Stimulated activated CD4-positive, alpha-beta T cell treated with anti-CD3 and anti-CD28 coated beads, Interleukin-1b, Interleukin-23, amount 100 ng/mL, for 1 hour (primary cell): ENCODE measurements around the gene CKAP2L.
A peak's percentile ranks its signal among the peaks of the same experiment; 100 is the strongest.

Experiments
- DNase-seq, 2 donors: peaks; one replicate each; pipeline ENCODE4 v3.0.0-alpha.2; 2020; ENCODE audit warnings: low read depth in 2 of 2

CKAP2L gene

GRCh38 chr2:112762276-112762675, 2.1 kb downstream of the CKAP2L start:
- DNase-seq: no peak

GRCh38 chr2:112760149-112760548, 4.3 kb downstream of the CKAP2L start:
- no peak for DNase-seq

GRCh38 chr2:112758711-112759110, 5.7 kb downstream of the CKAP2L start:
- DNase-seq: no peak

GRCh38 chr2:112757265-112757664, 7.1 kb downstream of the CKAP2L start:
- no peak for DNase-seq

GRCh38 chr2:112756207-112756606, 8.2 kb downstream of the CKAP2L start:
- DNase-seq: no peak

- DNase-seq: no peak
Measured at GRCh38 chr2:112755444-112755843, 9.0 kb downstream of the CKAP2L start.

GRCh38 chr2:112754564-112754963, 9.8 kb downstream of the CKAP2L start:
- no peak for DNase-seq

- DNase-seq: no peak
Measured at GRCh38 chr2:112752667-112753066, 11.7 kb downstream of the CKAP2L start.

GRCh38 chr2:112751451-112752197, 12.8 kb downstream of the CKAP2L start:
- no peak for DNase-seq

- no peak for DNase-seq
Measured at GRCh38 chr2:112750560-112750843, 13.9 kb downstream of the CKAP2L start.

- peak; percentile 53 to 70 for DNase-seq
Measured at GRCh38 chr2:112749755-112750559, 14.5 kb downstream of the CKAP2L start.

GRCh38 chr2:112740527-112740926, 23.9 kb downstream of the CKAP2L start:
- no peak for DNase-seq

- DNase-seq: no peak
Measured at GRCh38 chr2:112737542-112738232, 26.7 kb downstream of the CKAP2L start.

GRCh38 chr2:112733871-112734270, 30.5 kb downstream of the CKAP2L start:
- DNase-seq: no peak

- DNase-seq: no peak
Measured at GRCh38 chr2:112733456-112733855, 31.0 kb downstream of the CKAP2L start.

GRCh38 chr2:112731479-112731878, 32.9 kb downstream of the CKAP2L start:
- DNase-seq: no peak

- no peak for DNase-seq
Measured at GRCh38 chr2:112730791-112731190, 33.6 kb downstream of the CKAP2L start.

GRCh38 chr2:112730216-112730615, 34.2 kb downstream of the CKAP2L start:
- no peak for DNase-seq

- DNase-seq: no peak
Measured at GRCh38 chr2:112728378-112729175, 35.8 kb downstream of the CKAP2L start.

GRCh38 chr2:112728029-112728362, 36.4 kb downstream of the CKAP2L start:
- no peak for DNase-seq

GRCh38 chr2:112727276-112728028, 37.0 kb downstream of the CKAP2L start:
- DNase-seq: no peak
